Stimulated activated CD8-positive, alpha-beta memory T cell treated with anti-CD3 and anti-CD28 coated beads, Interleukin-4, amount 100 ng/mL, for 4 hours (primary cell): Measurements from ENCODE around the gene NTM.

Experiments
- DNase-seq, 2 donors: peaks; one replicate each; pipeline ENCODE4 v3.0.0-alpha.2; 2020; ENCODE audit warnings: low read depth in 2 of 2, low spot score in 1 of 2

Gene NTM

GRCh38 chr11:131633921-131634715, 263.7 kb downstream of the NTM start:
- DNase-seq: no peak

- no peak for DNase-seq
Measured at GRCh38 chr11:131637469-131638175, 267.2 kb downstream of the NTM start.

GRCh38 chr11:131638889-131639288, 268.5 kb downstream of the NTM start:
- DNase-seq: no peak

- DNase-seq: no peak
Measured at GRCh38 chr11:131640320-131640719, 269.9 kb downstream of the NTM start.

GRCh38 chr11:131642756-131643531, 272.5 kb downstream of the NTM start:
- DNase-seq: no peak

GRCh38 chr11:131644204-131644795, 273.9 kb downstream of the NTM start:
- DNase-seq: no peak

- DNase-seq: no peak
Measured at GRCh38 chr11:131645237-131645636, 274.8 kb downstream of the NTM start.

- no peak for DNase-seq
Measured at GRCh38 chr11:131649856-131650255, 279.4 kb downstream of the NTM start.

GRCh38 chr11:131652231-131652630, 281.8 kb downstream of the NTM start:
- no peak for DNase-seq

- DNase-seq: no peak
Measured at GRCh38 chr11:131653260-131653659, 282.8 kb downstream of the NTM start.

GRCh38 chr11:131654849-131655248, 284.4 kb downstream of the NTM start:
- no peak for DNase-seq

- no peak for DNase-seq
Measured at GRCh38 chr11:131656179-131656838, 285.9 kb downstream of the NTM start.

- DNase-seq: no peak
Measured at GRCh38 chr11:131656839-131657211, 286.4 kb downstream of the NTM start.

- DNase-seq: no peak
Measured at GRCh38 chr11:131658414-131658813, 288.0 kb downstream of the NTM start.

GRCh38 chr11:131658952-131659351, 288.5 kb downstream of the NTM start:
- DNase-seq: no peak

- DNase-seq: no peak
Measured at GRCh38 chr11:131659931-131660330, 289.5 kb downstream of the NTM start.

- DNase-seq: no peak
Measured at GRCh38 chr11:131661132-131661531, 290.7 kb downstream of the NTM start.

GRCh38 chr11:131662317-131662972, 292.0 kb downstream of the NTM start:
- no peak for DNase-seq

GRCh38 chr11:131662993-131663392, 292.6 kb downstream of the NTM start:
- DNase-seq: no peak

- no peak for DNase-seq
Measured at GRCh38 chr11:131663405-131664200, 293.2 kb downstream of the NTM start.
